ENCODE data around the gene ARHGAP23.

DNA sequence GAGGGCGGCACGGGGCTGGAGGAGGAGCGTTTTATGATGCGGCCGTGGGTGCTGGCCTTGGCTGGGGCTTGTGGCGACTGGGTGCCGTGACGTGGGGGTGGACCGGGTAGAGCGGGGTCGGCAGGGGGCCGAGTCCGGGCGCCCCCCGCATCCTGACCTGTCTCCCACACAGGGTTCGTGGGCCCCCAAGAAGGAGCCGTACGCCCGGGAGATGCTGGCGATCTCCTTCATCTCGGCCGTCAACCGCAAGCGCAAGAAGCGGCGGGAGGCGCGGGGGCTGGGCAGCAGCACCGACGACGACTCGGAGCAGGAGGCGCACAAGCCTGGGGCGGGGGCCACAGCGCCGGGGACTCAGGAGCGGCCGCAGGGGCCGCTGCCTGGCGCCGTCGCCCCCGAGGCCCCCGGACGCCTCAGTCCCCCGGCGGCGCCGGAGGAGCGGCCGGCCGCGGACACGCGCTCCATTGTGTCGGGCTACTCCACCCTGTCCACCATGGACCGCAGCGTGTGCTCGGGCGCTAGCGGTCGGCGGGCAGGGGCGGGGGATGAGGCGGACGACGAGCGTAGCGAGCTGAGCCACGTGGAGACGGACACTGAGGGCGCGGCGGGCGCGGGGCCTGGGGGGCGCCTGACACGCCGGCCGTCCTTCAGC, 81.6 kb downstream of the ARHGAP23 start:
- TF ChIP-seq, protein P1, sequence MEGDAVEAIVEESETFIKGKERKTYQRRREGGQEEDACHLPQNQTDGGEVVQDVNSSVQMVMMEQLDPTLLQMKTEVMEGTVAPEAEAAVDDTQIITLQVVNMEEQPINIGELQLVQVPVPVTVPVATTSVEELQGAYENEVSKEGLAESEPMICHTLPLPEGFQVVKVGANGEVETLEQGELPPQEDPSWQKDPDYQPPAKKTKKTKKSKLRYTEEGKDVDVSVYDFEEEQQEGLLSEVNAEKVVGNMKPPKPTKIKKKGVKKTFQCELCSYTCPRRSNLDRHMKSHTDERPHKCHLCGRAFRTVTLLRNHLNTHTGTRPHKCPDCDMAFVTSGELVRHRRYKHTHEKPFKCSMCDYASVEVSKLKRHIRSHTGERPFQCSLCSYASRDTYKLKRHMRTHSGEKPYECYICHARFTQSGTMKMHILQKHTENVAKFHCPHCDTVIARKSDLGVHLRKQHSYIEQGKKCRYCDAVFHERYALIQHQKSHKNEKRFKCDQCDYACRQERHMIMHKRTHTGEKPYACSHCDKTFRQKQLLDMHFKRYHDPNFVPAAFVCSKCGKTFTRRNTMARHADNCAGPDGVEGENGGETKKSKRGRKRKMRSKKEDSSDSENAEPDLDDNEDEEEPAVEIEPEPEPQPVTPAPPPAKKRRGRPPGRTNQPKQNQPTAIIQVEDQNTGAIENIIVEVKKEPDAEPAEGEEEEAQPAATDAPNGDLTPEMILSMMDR (conservative IDR thresholded peaks at IDR 0.05 in 1 of 2, IDR thresholded peaks at IDR 0.05 in 1 of 2; ENCODE audit: low read depth in 1 of 2, low read length in 2 of 2), result no peak
- no peak for TF ChIP-seq EZH2 (IDR thresholded peaks at IDR 0.05; ENCODE audit: low read length, missing control alignments)
